Endothelial cell of hepatic sinusoid (primary cell): ENCODE data around the gene BCCIP.

ENCODE experiments used
- in situ Hi-C: cut with HindIII; loops from 2 replicates; pipeline ENCODE4 v1.10.0; 2017; ENCODE audit warnings: low sequenced_read_pairs

The BCCIP gene

DNA sequence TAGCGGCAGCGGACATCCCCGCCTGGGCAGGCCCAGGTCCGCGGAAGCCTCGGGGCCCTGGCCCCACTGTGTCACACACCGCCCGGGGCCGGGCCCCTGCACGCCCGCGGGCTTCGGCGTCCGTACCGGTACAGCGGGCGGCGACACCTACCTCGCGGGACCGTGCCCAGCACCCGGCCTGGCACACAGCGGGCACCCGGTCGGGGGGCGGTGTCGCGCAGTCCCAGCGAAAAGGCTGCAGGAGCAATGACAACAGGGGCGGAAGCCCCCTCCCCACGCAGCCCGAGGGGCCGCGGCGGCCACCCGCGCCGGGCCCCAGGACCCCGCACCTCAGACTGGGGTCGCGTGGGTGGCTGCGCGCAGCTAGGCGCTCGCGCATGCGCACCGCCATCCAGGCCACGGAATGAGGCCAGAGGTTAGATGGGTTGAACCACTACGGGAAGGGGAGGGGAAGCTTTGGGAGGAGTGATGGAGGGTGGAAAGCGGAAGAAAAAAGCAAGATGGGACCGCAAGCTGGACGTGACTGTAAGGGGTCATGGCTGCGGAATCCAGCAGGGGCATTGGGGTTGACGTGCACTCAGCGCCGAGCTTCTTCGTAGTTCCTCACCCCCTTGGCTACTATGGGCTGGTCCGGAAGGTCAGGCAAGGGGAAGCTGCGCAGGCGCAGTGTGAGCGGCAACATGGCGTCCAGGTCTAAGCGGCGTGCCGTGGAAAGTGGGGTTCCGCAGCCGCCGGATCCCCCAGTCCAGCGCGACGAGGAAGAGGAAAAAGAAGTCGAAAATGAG lies at the start of gene BCCIP, which contains the start of gene UROS:
BCCIP (plus strand) TSS at position 669 of the 785 bp plus-strand sequence; CDS start at position 681, 12 bp downstream.
UROS (minus strand) TSS at position 381 of the 785 bp plus-strand sequence. CDS start 6,759 bp downstream, outside the sequence.
- in situ Hi-C loops = no loop called here

DNA sequence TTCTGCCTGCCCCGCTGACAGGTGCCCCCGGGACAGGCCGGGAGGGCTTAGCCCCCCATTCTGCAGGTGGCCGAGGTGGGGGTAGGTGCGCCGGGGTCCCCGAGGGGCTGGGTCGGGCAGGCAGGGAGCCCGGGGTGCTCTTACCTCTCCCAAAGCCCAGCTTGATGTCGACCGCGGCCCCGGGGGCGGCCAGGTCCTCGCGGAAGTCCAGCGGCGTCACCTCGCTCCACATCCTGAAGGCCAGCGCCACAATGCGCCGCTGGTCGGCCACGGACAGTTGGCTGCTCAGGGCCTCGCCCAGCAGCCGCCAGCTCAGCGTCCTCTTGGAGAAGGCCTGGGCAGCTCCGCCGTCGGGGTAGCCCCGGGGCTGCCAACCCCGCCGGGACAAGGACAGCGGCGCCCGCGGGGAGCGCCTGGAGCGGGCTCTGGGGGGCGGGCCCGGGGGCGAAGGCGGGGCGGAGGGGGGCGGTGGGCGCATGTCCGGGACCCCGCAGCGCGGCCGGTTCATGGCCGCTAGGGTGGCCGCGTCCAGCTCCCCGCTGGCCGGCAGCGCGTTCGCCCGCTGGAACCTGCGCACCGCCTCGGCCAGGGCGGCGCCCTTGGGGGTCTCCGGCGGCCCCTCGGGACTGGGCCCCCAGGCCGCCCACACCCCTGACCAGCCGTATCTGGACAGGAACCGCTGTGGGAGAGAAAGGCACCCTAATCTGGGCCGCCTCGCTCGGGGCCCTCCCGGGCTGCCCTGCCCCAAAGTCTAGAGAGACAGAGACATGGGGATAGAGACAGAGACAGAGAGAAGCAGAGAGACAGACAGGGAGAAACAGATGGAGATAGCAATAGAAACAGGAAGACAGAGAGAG lies 49.4 kb upstream of the BCCIP start:
- in situ Hi-C loops = no loop called here

DNA sequence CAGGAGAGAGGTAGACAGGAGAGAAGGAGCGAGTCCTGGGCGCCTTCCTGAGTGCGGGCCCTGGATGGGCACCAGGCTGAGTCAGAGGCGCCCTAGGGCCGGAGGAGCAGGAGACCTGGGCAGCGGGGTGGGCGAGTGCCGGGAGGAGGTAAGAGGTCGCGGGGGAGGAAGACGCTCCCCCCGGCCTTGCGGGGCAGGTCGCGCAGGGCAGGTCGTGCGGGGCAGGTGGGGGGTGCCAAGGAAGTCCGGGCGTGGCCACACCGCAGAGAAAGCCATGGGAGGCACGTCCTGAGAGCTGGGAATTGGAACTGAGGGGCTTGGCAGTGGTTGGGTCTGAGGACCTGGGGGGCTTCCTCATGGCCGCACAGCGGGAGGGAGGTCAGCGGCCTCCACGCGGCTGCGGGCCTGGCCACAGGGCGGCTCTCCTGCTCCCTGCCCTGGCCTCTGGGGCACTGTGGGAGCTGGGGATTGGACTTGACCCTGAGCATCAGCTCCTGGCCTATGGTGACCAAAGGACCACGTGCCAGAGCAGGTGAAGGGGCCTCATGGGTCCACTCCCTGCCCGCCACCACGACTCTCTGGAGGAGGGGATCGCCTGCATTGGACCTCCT lies 48.7 kb upstream of the BCCIP start:
- in situ Hi-C loops = no loop called here

DNA sequence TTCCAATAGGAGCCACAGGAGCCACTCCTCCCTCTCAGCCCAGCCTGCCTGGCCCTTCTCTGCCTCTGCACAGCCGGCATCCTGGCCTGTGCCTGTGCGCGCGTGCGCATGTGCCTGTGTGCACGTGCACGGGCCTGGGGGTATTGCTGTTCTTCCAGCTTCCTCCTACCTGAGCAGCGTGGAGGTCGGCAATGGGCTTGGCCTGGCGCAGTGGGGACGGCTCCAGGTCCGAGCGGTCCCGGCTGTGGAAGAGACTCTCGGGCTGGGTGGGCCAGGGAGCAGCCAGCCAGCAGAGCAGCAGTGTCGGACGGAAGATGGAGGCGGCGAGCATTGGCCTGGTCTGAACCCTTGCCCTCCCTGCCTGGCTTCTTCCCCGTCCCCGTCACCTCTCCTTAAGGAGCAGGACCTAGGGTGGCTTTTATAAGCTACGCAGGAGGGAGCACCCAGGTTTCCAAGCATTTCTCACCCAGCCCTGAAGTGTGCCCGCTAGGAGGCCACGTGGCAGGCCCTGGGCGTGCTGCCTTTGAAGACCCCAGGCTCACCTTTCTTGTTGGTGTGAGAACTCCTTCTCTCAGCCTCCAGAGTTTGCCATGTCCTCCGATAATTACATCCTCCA lies 47.7 kb upstream of the BCCIP start, which contains the start of gene MMP21:
MMP21 (minus strand) TSS at position 331 of the 616 bp plus-strand sequence; CDS start at position 331, 0 bp downstream.
- in situ Hi-C loops = no loop called here

DNA sequence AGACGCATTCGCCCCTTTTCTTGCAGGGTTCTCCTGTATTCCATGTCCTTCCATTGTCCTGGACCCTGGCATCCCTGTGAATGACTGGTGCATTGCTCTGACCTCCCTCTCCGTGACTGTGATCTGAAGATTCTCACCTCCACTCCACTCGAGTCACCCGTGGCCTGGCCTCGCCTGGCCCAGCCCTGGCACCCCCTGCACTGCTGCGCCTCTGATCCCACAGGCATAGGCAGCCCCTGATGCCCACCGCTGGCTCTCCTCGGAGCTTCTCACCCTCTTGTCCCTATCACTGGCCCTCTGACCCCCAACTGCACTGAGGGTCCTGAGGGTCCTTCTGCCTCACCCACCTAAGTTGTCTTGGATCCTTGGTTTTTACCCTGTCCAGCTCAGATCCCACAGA lies 45.5 kb upstream of the BCCIP start:
- in situ Hi-C loops = no loop called here

DNA sequence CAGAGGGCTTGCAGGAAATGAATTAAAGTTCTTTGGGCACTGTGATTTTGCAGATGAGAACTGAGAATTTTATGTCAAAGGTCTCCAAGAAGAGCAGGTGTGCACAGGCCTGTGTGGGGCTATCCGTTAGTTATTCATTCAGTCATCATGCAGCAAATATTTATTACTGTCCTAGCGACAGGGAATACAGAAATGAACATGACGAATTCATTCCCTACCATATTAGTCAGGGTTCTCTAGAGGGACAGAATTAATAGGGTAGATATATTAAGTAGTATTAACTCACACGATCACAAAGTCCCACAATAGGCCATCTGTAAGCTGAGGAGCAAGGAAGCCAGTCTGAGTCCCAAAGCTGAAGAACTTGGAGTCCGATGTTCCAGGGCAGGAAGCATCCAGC lies 44.8 kb upstream of the BCCIP start:
- in situ Hi-C loops = no loop called here

DNA sequence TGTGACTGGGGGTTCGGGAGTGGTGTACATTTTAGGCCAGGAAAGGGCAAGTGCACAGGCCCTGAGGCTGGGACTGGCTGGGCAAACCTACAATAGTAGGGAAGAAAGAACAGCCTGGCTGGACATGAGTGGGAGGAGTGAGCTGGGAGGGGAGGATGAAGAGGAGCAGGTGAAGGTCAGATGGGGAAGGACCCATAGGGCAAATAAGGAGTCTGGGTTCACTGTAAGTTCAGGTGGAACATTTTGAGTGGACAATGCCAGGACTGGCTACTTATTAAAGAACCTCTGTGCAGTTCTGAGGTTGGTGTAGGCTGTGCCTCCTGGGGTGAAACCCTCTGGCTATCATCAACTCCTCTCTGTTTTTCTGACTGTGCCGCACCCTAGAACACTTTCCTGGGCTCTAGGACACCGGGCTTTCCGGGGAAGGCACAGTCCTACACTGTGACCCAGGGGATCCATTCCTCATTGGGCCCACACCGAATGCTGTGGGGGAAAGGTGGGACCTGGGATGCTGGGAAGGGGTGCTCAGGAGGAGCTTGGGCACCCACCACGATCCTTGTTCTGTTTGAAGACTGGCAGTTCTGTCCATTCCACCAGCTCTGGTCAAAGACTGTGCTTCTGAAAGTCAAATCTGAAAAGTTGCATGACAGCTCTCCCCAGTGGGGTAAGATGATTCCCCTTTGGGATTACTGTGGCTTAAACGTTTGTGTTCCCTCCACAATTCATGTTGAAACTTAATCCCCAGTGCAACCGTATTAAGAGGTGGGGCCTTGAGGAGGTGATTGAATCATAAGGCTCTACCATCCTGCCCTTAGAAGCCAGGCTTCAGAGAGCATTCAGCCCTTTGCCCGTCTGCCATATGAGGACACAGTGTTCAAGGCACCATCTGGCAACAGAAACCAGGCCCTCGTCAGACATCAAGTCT lies 43.7 kb upstream of the BCCIP start:
- in situ Hi-C loops = loop anchor here (5.0 kb wide), 1 partner anchor 52 kb away; no protein-coding TSS in a partner anchor

DNA sequence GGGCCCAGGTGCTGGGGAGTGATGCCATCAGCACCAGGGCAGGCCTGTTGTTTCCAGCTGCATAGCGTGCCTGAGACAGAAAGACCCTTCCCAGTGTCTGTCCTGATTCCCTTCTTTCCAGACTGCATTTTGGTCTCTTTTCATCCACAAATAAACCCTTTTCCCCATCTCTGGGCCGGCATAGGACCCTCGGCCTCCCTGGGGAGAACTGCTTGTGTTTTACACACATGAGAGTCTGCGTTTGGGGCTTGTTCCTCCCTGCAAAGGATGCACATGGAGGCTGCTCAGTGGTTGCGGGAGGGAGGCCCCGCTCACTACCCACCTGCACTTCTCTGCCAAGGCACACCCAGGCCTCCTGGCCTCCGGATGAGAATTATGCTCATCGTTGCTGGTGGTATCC lies 42.0 kb upstream of the BCCIP start:
- in situ Hi-C loops = loop anchor here (5.0 kb wide), 1 partner anchor 54 kb away; no protein-coding TSS in a partner anchor

DNA sequence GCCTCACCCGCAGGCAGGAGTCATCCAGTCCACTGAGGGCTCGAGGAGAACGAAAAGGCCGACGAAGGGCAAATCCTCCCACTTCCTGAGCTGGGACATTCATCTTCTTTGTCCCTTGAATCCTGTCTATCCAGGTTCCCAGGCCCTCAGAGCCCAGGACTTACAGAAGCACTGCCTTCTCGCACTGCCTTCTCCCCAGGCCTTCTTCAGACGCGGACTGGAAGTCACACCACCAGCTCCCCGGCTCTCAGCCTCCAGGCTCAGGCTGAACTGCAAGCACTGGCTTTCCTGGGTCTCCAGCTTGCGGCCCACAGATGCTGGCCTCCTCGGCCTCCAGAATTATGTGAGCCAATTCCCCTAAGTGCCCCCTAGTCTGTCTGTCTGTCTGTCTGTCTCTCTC lies 41.3 kb upstream of the BCCIP start:
- in situ Hi-C loops = loop anchor here (5.0 kb wide), 1 partner anchor 55 kb away; no protein-coding TSS in a partner anchor

DNA sequence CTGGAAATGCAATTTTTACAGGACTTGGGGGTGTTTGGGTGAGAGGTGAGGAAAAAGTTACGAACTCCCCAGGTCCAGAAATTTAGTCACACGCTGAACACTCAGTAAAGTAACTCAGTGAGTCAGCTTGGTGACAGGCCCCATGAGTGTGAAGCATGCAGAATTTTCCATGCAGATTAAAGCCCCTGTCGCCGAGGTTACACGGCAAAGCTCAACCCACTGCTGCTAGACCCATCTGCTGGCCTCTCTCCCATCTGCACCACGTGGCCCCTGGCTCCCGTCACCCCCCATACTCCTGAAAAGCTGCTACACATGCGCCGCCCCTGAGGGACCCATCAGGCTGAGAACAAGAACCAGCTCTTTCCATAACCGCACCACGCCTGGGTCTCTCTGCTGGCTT lies 40.7 kb upstream of the BCCIP start:
- in situ Hi-C loops = loop anchor here (5.0 kb wide), 1 partner anchor 55 kb away; no protein-coding TSS in a partner anchor

DNA sequence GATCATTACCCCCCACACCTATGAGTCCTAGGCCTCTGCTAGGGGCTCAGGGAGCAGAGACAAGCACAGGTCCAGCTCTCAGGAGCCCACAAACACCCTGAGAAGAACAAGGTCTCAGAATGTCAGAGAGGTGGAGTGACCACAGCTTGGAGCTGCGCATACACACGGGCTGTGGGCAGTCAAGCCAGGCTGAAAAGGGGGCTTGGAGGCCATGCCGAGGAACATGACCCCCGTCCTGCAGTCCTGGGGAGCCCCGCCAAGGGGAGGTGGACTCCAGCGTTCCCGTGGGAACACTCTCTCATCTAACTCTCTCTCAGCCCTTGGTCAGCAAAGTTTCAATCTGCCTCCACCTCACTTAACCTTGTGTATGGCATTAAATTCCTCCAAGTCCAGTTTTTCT lies 39.9 kb upstream of the BCCIP start:
- in situ Hi-C loops = loop anchor here (5.0 kb wide), 1 partner anchor 56 kb away; no protein-coding TSS in a partner anchor

DNA sequence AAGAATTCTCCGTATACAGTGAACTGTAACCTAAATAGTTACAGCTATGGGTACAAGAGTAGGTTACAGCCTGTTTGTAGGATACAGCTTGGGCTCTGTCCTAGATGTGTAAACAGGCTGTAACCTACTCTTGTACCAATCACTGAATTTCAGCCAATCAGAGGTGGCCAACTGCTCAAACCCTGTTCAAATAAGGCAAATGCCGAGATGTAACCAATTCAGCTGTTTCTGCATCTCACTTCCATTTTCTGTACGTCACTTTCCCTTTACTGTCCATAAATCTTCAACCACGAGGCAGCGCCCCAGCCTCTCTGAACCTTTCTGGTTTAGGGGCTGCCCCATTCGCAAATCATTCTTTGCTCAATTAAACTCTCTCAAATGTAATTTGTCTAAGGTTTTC lies 39.4 kb upstream of the BCCIP start:
- in situ Hi-C loops = loop anchor here (5.0 kb wide), 1 partner anchor 57 kb away; no protein-coding TSS in a partner anchor

DNA sequence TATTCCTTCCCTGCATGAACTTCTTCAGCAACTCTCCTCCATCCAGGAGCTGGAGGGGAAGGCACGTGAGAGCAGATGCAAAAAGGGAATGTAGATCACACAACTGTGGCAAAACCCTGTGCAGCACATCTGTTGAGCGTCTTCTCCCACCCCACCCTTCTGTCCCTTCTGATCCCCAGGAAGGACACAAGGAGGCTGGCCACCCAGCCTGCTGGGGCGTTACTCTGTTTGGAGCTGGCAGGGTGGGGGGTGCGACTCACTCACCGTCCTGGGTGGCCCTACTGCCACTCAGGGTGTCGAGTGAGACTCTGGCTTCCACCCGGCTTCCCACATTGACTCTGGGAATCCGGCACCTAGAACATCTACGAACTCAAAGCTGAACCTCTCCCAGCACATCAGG lies 37.6 kb upstream of the BCCIP start:
- in situ Hi-C loops = no loop called here

DNA sequence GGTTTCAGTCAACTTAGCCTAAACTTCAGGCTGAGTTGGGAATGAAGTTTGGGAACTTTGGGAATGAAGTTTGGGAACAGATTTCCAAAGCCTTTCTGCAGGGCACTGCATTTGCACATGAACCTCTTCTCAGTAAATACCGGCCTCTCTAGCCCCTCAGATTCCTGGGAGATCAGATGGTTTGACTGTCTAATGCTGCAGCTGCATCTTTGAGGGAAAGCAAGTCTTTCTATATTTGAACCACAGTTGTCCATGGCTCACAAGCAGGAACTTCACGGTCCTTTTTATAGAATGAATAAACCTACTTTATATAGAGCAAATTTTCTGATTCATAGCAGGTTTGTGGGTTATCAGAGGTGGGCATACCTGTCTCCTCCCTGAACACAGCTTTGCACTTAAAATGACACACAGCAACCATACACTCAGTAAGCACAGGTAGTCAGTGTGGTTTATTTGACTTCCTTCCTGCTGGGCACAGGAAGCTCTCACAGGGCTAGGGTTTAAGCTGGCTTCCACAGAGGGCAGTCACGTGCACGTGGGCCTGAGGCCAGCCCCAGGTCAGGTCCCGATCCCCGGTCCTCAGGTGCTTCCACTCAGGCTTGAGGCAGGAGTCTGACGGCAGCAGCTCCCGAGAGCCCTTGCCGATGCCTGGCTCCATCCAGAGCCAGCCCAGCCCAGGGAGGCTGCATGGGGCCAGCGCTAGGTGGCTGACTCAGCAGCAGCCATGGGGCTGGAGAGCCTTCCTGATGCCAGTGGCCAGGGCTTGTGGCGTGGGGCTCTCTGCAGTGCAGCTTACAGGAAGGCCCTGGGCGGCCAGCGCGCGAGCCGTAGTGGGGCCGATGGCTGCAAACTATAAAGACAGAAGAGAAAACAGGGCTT lies 35.0 kb upstream of the BCCIP start:
- in situ Hi-C loops = no loop called here

DNA sequence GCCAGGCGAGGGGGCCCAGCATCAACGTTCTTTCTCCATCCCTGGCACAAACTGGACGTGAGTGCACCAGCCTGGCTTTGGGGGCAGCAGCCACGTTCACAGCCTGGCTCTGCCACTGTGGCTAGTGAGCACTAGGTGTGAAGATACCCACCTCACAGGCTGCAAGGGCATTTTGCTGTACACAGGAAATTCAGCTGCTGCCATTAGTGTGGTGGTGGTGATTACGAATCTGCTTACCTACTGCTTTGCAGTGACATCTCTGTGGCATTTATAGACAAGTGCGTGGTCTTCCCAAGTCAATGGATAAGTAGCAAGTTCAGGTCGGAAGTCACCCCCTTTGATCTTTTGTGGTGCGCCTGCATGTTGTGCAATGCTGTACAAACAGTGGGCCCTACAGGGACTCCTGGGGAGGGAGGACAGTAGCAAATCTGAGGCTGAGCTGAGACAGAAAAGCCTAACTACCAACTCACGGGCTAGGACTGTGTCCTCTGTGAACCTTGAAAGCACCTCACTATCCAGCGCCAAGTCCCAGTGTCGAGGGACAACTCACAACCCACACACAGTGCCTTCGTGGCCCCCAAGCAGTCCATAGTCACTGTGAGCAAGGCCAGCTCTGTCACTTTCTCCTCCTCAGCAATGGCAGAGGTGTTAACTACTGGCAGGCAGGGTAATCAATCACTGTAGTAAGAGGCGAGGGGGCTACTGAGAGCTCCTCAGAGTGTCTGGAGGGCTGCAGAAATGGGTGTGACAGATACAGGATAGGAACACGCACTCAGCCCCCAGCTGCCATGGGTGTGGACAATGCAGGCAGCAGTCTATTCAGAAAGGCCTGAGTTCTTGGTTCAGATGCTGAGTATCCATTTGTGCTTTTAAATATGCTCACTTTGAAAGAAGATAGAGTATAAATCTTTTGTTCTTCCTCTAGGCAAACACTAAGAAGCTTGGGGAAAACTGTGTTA lies 30.7 kb upstream of the BCCIP start:
- in situ Hi-C loops = no loop called here

DNA sequence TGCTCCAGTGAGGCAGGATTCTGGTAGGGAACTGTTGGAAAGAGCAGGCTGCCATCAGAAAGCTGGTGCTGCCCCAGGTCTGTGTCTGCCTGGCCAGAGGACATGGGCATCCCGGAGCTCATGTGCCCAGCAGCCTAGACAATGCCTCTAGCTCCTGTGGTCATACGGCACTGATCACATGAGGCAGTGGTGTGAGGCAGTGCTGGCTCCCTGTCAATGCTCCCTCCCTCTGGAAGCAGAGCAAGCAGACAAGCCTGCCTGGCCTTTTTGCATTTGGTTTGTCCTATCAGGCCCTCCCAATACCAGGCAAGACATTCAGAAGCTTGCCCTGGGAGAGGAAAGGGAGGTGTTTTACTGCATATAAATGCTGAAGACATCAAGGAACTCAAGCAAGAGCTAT lies 28.2 kb upstream of the BCCIP start:
- in situ Hi-C loops = loop anchor here (5.0 kb wide), 1 partner anchor 33 kb away; no protein-coding TSS in a partner anchor

DNA sequence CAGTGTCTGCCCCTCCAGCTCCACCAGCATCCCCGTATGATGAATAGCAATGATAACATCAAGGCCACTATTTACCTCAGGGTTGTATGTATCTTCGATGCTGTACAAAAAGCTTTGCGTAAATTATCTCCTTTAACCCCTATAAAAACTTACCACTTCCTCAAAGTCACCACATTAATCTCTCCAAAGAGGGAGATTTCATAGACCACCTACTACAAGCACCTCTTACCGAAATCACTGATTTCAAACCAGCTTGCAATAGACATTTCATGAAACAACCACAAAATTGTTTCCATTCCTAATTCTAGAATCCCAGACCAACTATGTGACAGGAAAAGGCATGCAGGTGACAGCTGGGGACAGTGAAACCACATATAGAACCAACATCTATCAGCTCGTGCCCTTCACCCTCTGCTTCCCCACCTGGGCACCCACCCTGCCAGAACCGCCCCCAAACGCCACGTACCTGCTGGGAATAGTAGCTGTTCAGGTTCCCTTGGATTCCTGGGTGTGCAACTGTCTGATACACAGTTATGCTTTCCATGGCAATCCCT lies 27.6 kb upstream of the BCCIP start:
- in situ Hi-C loops = loop anchor here (5.0 kb wide), 1 partner anchor 33 kb away; no protein-coding TSS in a partner anchor
